WERI-Rb-1 (cell line): Measurements from ENCODE around the gene CCDC126.
A peak's percentile ranks its signal among the peaks of the same experiment; 100 is the strongest.

Experiments used
- DNase-seq: peaks from one replicate; pipeline ENCODE4 v3.0.0-alpha.2; 2020
- H3K27ac ChIP-seq: fragments of 250-450 bp; sonication (Bioruptor Pico); 2 replicates; pipeline ENCODE4 v1.5.1; 2020; ENCODE audit warnings: mild to moderate bottlenecking, moderate library complexity
- H3K27me3 ChIP-seq: fragments of 250-450 bp; sonication (Bioruptor Pico); 2 replicates; pipeline ENCODE4 v1.5.1; 2021; ENCODE audit warnings: mild to moderate bottlenecking, low read depth, moderate library complexity; ENCODE audit not compliant: insufficient read depth, severe bottlenecking
- H3K36me3 ChIP-seq: fragments of 250-450 bp; sonication (Bioruptor Pico); 2 replicates; pipeline ENCODE4 v1.5.1; 2020; ENCODE audit warnings: mild to moderate bottlenecking, moderate library complexity
- H3K4me3 ChIP-seq: 2 replicates; pipeline ENCODE4 v1.5.1; 2011; ENCODE audit warnings: low read depth, mild to moderate bottlenecking, control low read depth, low read length
- H3K9me3 ChIP-seq: fragments of 250-450 bp; sonication (Bioruptor Pico); 2 replicates; pipeline ENCODE4 v1.5.1; 2021; ENCODE audit warnings: mild to moderate bottlenecking, moderate library complexity; ENCODE audit not compliant: severe bottlenecking
- CTCF ChIP-seq: IDR thresholded peaks from 2 replicates; pipeline ENCODE4 v1.5.1; 2011; ENCODE audit warnings: low read depth, mild to moderate bottlenecking, control low read depth, inconsistent platforms, low read length

CCDC126 gene

GRCh38 chr7:23586159-23586558 is 11.0 kb upstream of the CCDC126 start:
- no peaks in the 10 kb centered on the region for H3K36me3 ChIP-seq
- H3K27me3 ChIP-seq, result no peaks in the 10 kb centered on the region
- H3K9me3 ChIP-seq, result no peaks in the 10 kb centered on the region
- no peak overlapping the region for H3K27ac ChIP-seq
- no peak for TF ChIP-seq CTCF
- DNase-seq, result no peak
- H3K4me3 ChIP-seq, result no peak overlapping the region

GRCh38 chr7:23590529-23590928 is 6.7 kb upstream of the CCDC126 start:
- H3K9me3 ChIP-seq, result no peaks in the 10 kb centered on the region
- no peaks in the 10 kb centered on the region for H3K27me3 ChIP-seq
- H3K27ac ChIP-seq, result no peak overlapping the region
- no peak overlapping the region for H3K4me3 ChIP-seq
- TF ChIP-seq CTCF, result no peak
- no peaks in the 10 kb centered on the region for H3K36me3 ChIP-seq
- no peak for DNase-seq

GRCh38 chr7:23593706-23594105 is 3.5 kb upstream of the CCDC126 start:
- TF ChIP-seq CTCF, result no peak
- no peak for DNase-seq
- H3K27me3 ChIP-seq, result no peaks in the 10 kb centered on the region

GRCh38 chr7:23594879-23595604 is 2.1 kb upstream of the CCDC126 start:
- Histone ChIP-seq H3K27ac (no peak overlapping the region), H3K9me3 (no peaks in the 10 kb centered on the region), H3K36me3 (no peaks in the 10 kb centered on the region), H3K27me3 (no peaks in the 10 kb centered on the region), H3K4me3 (no peak overlapping the region)
- no peak for DNase-seq
- no peak for TF ChIP-seq CTCF

More at GRCh38 chr7:23593706-23594105, 3.5 kb upstream of the CCDC126 start:
- Histone ChIP-seq H3K9me3 (no peaks in the 10 kb centered on the region), H3K36me3 (no peaks in the 10 kb centered on the region), H3K27ac (no peak overlapping the region), H3K4me3 (no peak overlapping the region)

- no peak for DNase-seq
- H3K36me3 ChIP-seq, result 0 out of 2 replicates have a peak, but pooled peaks cover 3% of the 10 kb centered on the region
- H3K4me3 ChIP-seq, result peak overlapping the region; percentile 97
- TF ChIP-seq CTCF, result no peak
- H3K27ac ChIP-seq, result no peak overlapping the region
- no peaks in the 10 kb centered on the region for H3K27me3 ChIP-seq
- no peaks in the 10 kb centered on the region for H3K9me3 ChIP-seq
Measured at GRCh38 chr7:23598296-23598695, 1.1 kb downstream of the CCDC126 start.

- Histone ChIP-seq H3K4me3 (no peak overlapping the region), H3K9me3 (no peaks in the 10 kb centered on the region), H3K27ac (no peak overlapping the region), H3K27me3 (no peaks in the 10 kb centered on the region), H3K36me3 (0 out of 2 replicates have a peak, but pooled peaks cover 3% of the 10 kb centered on the region)
- DNase-seq, result no peak
- TF ChIP-seq CTCF, result no peak
Measured at GRCh38 chr7:23600236-23600635, 3.1 kb downstream of the CCDC126 start.
